Esophagus squamous epithelium (tissue), 5 donors: ENCODE data around the gene CARMIL1. TPM values are rescaled to one million over a fixed set of nuclear protein-coding genes. Genes with fewer than 3 reads are reported as not detected.

Experiments used
- DNase-seq: peaks from one replicate; lab custom pipeline; 2025; lab: John Stamatoyannopoulos, UW
- H3K27ac ChIP-seq, 4 donors: fragments of 200-600 bp; sonication (generic); one replicate each; pipeline ENCODE4 v1.5.1; 2016 to 2019; ENCODE audit warnings: mild to moderate bottlenecking in 1 of 4
- H3K27me3 ChIP-seq, 4 donors: fragments of 200-600 bp; sonication (generic); 1 replicate in 3 of 4; 2 replicates in 1 of 4; pipeline versions ENCODE4 v1.5.1 to v1.6.0; 2017 to 2021; ENCODE audit warnings: antibody characterized with exemption in 1 of 4
- H3K36me3 ChIP-seq, 3 donors: fragments of 200-600 bp; sonication (generic); one replicate each; pipeline ENCODE4 v1.5.1; 2016 to 2019
- H3K4me1 ChIP-seq, 3 donors: fragments of 200-600 bp; sonication (generic); one replicate each; pipeline ENCODE4 v1.5.1; 2017 to 2019
- H3K4me3 ChIP-seq, 4 donors: fragments of 200-600 bp; sonication (generic); 1 replicate in 3 of 4; 2 replicates in 1 of 4; pipeline ENCODE4 v1.5.1; 2016 to 2019; ENCODE audit warnings: mild to moderate bottlenecking in 2 of 4, moderate library complexity in 1 of 4
- H3K9me3 ChIP-seq, 3 donors: fragments of 200-600 bp; sonication (generic); one replicate each; pipeline ENCODE4 v1.5.1; 2016 to 2019
- POLR2A ChIP-seq, 4 donors: fragments of 450-650 bp; IDR thresholded peaks; one replicate each; pipeline ENCODE4 v1.6.1; 2017; ENCODE audit warnings: antibody characterized with exemption in 4 of 4, mild to moderate bottlenecking in 4 of 4, moderate library complexity in 3 of 4
- WGBS, 2 donors: methylation state at CpG; one replicate each; pipeline ENCODE4 v1.1.5; 2018; 5-methylcytosine and 5-hydroxymethylcytosine counted together
- intact Hi-C: fragments of 100-400 bp; cut with DNase I; formaldehyde crosslinking; loops from one replicate; pipeline ENCODE4 v1.15.0; 2022
- total RNA-seq, 4 donors: library from RNA; depleted of rRNA; stranded (reverse); fragments of >200 nt; gene quantifications; one replicate each; pipeline ENCODE4 v1.1.0, GENCODE V29; 2016
- TF ChIP-seq, protein P1 (sequence below), 6 experiments: fragments of 450-650 bp in 4 of 6; fragments of 200-600 bp in 2 of 6; sonication (generic) in 2 of 6; IDR thresholded peaks; one replicate each; pipeline ENCODE4 v1.5.1; 2016 to 2019; ENCODE audit warnings: antibody characterized with exemption in 6 of 6, mild to moderate bottlenecking in 4 of 6, moderate library complexity in 4 of 6
- donor health status: DM: yes; HTN: yes; CAD: no.

Gene CARMIL1
- total RNA-seq, 4 donors from 2014 or later, result 7.2 to 19.7 (median 18.3) TPM

DNA sequence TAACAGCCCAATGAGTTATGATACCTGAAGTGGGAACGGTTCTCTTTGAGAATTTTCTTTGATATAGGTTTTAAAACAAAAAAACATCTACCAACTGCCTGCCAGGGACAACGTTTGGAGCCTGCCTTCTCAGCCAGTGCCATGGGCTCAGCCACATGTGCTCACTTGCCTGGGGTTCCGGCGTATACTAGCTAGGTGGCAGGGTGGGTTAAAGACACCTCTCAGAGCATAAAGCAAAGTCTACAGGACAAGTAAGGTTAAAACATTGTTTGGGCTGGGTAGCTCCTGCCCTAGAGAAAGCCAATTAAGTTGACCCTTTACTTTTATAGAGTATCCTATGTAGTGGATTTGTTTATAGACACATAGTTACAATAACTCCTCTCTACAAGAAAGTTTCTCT lies 334.9 kb downstream of the CARMIL1 start:
- Histone ChIP-seq H3K9me3 (no peaks in the 10 kb centered on the region), H3K4me1 (no peaks in the 10 kb centered on the region), H3K36me3 (peaks cover 0 to 58% (median 0%) of the 10 kb centered on the region in 3 donors), H3K27ac (no peak overlapping the region), H3K27me3 (no peaks in the 10 kb centered on the region), H3K4me3 (no peak overlapping the region)
- DNase-seq, result no peak
- WGBS, 2 donors, result 76 to 78% methylated on average over 4 of the region's 4 CpGs
- no peak for TF ChIP-seq POLR2A (IDR thresholded peaks at IDR 0.05)
- TF ChIP-seq, protein P1, sequence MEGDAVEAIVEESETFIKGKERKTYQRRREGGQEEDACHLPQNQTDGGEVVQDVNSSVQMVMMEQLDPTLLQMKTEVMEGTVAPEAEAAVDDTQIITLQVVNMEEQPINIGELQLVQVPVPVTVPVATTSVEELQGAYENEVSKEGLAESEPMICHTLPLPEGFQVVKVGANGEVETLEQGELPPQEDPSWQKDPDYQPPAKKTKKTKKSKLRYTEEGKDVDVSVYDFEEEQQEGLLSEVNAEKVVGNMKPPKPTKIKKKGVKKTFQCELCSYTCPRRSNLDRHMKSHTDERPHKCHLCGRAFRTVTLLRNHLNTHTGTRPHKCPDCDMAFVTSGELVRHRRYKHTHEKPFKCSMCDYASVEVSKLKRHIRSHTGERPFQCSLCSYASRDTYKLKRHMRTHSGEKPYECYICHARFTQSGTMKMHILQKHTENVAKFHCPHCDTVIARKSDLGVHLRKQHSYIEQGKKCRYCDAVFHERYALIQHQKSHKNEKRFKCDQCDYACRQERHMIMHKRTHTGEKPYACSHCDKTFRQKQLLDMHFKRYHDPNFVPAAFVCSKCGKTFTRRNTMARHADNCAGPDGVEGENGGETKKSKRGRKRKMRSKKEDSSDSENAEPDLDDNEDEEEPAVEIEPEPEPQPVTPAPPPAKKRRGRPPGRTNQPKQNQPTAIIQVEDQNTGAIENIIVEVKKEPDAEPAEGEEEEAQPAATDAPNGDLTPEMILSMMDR (IDR thresholded peaks at IDR 0.05), result no peak
- intact Hi-C loops, result no loop called here

DNA sequence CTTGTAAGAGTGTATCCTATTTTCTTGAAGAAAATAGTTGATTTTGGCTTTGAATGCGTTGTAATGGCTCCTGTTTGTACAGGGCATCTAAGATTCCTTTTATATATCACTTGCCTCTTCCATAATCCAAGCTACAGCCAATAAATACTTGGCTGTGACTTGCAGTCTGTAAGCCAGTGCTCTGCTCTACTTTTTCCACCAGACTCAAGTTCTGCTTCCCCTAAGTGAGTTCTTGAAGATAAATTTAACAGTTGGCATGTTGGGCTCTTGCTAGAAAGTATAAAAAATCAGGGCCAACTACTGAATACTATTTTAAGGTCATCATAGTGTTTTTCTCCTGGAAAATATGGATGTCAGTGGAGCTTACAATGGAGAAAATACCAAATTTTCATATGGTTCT lies 336.3 kb downstream of the CARMIL1 start:
- H3K4me3 ChIP-seq, result no peak overlapping the region
- H3K4me1 ChIP-seq, result no peaks in the 10 kb centered on the region
- no peaks in the 10 kb centered on the region for H3K9me3 ChIP-seq
- DNase-seq, result no peak
- no peak overlapping the region for H3K27ac ChIP-seq
- no peak for TF ChIP-seq POLR2A (IDR thresholded peaks at IDR 0.05)
- TF ChIP-seq, protein P1 (IDR thresholded peaks at IDR 0.05), result no peak
- intact Hi-C loops, result no loop called here
- H3K27me3 ChIP-seq, result no peaks in the 10 kb centered on the region
- H3K36me3 ChIP-seq, result peaks cover 0 to 45% (median 0%) of the 10 kb centered on the region in 3 donors
- WGBS, 2 donors, result 85 to 96% methylated on average over 1 of the region's 1 CpG

DNA sequence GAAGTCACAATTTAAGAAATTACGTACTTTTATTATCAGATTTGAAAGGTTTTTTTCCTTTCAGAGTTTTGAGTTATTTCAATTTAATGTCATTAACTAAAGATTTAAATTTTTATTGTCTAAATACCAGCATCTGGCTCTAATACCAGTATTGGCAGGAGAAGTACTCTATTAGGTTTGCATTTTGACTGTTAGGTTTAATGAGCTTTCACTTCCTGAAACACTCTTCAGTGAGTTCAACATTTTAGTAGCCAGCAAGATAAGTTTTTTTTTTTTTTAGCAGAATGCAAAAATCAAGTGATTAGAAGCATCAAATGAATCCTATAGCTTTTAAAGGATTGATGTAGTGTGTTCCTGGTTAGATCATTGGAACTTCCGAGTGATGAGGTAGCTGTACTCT lies 338.8 kb downstream of the CARMIL1 start:
- DNase-seq, result no peak
- H3K36me3 ChIP-seq, result peaks cover 0 to 33% (median 0%) of the 10 kb centered on the region in 3 donors
- 80 to 81% methylated on average over 2 of the region's 2 CpGs for WGBS, 2 donors
- H3K4me3 ChIP-seq, result no peak overlapping the region
- intact Hi-C loops, result no loop called here
- no peaks in the 10 kb centered on the region for H3K4me1 ChIP-seq
- H3K9me3 ChIP-seq, result no peaks in the 10 kb centered on the region
- TF ChIP-seq, protein P1 (IDR thresholded peaks at IDR 0.05), result no peak
- no peak for TF ChIP-seq POLR2A (IDR thresholded peaks at IDR 0.05)
- no peak overlapping the region for H3K27ac ChIP-seq
- no peaks in the 10 kb centered on the region for H3K27me3 ChIP-seq

DNA sequence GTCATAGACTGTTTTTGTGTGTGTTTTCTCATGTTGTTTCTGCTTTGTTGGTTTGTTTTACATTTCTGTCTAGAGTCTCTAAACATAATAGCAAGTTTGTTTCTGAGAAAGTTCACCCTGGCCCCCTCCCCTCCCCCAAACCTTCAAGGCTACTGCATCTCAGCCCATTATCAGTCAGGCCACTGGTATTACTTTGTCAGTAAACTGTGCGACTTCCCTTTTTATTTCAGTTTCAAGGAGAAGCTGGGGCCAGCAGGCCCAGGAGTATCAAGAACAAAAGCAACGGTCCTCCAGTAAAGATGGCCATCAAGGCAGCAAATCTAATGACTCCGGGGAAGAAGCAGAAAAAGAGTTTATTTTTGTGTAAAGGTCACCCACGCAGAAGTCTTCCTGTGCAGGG lies 340.0 kb downstream of the CARMIL1 start:
- TF ChIP-seq, protein P1 (IDR thresholded peaks at IDR 0.05), result no peak
- no peak for TF ChIP-seq POLR2A (IDR thresholded peaks at IDR 0.05)
- Histone ChIP-seq H3K36me3 (peaks cover 0 to 22% (median 0%) of the 10 kb centered on the region in 3 donors), H3K4me3 (no peak overlapping the region), H3K27me3 (no peaks in the 10 kb centered on the region), H3K27ac (no peak overlapping the region), H3K4me1 (no peaks in the 10 kb centered on the region), H3K9me3 (no peaks in the 10 kb centered on the region)
- intact Hi-C loops, result no loop called here
- DNase-seq, result no peak
- WGBS, 2 donors, result 71 to 73% methylated on average over 4 of the region's 4 CpGs

DNA sequence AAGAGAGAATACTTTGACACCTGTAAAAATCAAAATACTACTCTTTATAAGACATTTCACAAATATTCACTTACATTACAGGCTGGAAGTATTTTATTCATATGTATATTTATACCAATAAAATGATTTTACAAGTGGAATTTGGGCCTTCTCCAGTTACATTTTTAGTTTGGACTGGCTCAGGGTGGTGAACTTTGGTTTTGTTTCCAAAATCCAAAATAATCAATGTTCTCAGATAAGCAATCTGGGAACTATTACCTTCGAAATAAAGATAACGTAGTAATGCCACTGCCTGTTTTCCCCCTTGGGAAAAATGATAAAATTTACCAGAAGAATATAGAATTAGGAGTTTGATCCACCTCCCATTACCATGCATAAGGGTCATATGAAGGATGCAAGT lies 341.2 kb downstream of the CARMIL1 start:
- DNase-seq, result no peak
- TF ChIP-seq, protein P1 (IDR thresholded peaks at IDR 0.05), result no peak
- TF ChIP-seq POLR2A (IDR thresholded peaks at IDR 0.05), result no peak
- no peak overlapping the region for H3K27ac ChIP-seq
- H3K4me1 ChIP-seq, result no peaks in the 10 kb centered on the region
- peaks cover 0 to 22% (median 0%) of the 10 kb centered on the region in 3 donors for H3K36me3 ChIP-seq
- no peak overlapping the region for H3K4me3 ChIP-seq
- intact Hi-C loops, result no loop called here
- no peaks in the 10 kb centered on the region for H3K9me3 ChIP-seq
- WGBS, 2 donors, result 84 to 94% methylated on average over 2 of the region's 2 CpGs
- no peaks in the 10 kb centered on the region for H3K27me3 ChIP-seq
